ACC112 (cell line): ENCODE data around the gene HAUS2.
"Not testable (repeated sequence)": the region's sequence is repeated elsewhere in the genome, so short reads cannot be mapped to it uniquely, and the experiment has no call there.

ENCODE experiments used
- H2AFZ ChIP-seq: fragments of 200-600 bp; sonication (generic); one replicate; pipeline ENCODE4 v1.6.0; 2017; ENCODE audit warnings: antibody characterized with exemption, low read length; ENCODE audit not compliant: unreplicated experiment
- H3K27ac ChIP-seq: fragments of 200-600 bp; sonication (generic); 2 replicates; pipeline ENCODE4 v1.5.1; 2014; ENCODE audit warnings: low read depth, mild to moderate bottlenecking, antibody characterized with exemption, low read length, moderate library complexity
- H3K27me3 ChIP-seq: fragments of 200-600 bp; sonication (generic); 2 replicates; pipeline ENCODE4 v1.6.1; 2014; ENCODE audit warnings: mild to moderate bottlenecking, antibody characterized with exemption, low read length, moderate library complexity, mixed read lengths; ENCODE audit not compliant: insufficient read depth
- H3K36me3 ChIP-seq: fragments of 200-600 bp; sonication (generic); 2 replicates; pipeline ENCODE4 v1.6.1; 2016; ENCODE audit warnings: mild to moderate bottlenecking, antibody characterized with exemption, low read length, moderate library complexity, mixed read lengths; ENCODE audit not compliant: insufficient read depth
- H3K4me1 ChIP-seq: fragments of 200-600 bp; sonication (generic); one replicate; pipeline ENCODE4 v1.6.1; 2016; ENCODE audit warnings: low read length, mixed read lengths; ENCODE audit not compliant: insufficient read depth, unreplicated experiment, control insufficient read depth
- H3K4me3 ChIP-seq: fragments of 200-600 bp; sonication (generic); 2 replicates; pipeline ENCODE4 v1.5.1; 2014; ENCODE audit warnings: mild to moderate bottlenecking, low read depth, low read length
- H3K79me2 ChIP-seq: fragments of 200-600 bp; sonication (generic); one replicate; pipeline ENCODE4 v1.6.0; 2016; ENCODE audit warnings: low read length; ENCODE audit not compliant: control insufficient read depth, unreplicated experiment, insufficient read depth

Gene HAUS2

DNA sequence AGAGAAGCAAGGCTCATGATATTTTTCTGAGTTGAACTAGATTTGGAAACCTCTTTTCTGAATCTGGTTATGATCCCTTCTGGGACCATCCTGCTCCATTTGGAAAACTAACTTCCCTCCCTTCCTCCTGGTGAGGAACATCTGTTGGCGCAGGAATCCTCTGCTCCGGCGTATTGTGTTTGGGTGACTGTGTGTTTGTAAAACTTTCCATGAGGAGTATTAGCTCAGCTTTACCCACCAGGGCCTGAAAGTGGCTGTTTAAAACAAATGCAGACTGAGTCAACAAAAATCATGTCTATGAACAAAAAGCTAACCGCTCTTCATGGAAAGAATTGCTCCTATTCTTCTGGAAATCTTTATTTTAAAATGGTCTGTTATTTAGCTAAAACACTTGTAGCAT, 44.5 kb downstream of the HAUS2 start:
- Histone ChIP-seq H2AFZ (no peak overlapping the region), H3K79me2 (no peaks in the 10 kb centered on the region), H3K27ac (no peak overlapping the region), H3K4me1 (no peaks in the 10 kb centered on the region), H3K36me3 (no peaks in the 10 kb centered on the region), H3K4me3 (no peak overlapping the region), H3K27me3 (no peaks in the 10 kb centered on the region)

DNA sequence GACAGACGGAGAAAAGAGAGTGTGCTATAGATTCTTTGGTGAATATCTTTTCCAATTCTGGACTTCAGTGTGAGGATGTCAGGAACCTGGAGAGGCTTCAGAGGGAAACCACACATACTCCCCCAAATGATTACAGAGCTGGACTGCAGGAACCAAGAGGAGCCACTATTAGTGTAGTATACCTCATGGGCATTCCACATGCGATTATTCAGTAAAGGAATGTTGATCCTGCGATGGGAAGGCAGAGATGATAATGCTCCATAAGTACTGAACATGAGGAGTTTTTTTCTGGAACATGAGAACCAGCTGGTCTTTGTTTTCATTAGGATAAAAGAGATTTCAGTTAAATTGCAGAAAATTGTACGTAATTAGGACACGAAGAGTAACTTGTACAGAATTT, 45.5 kb downstream of the HAUS2 start:
- Histone ChIP-seq H3K79me2 (no peaks in the 10 kb centered on the region), H3K27ac (no peak overlapping the region), H3K4me3 (no peak overlapping the region), H2AFZ (no peak overlapping the region), H3K27me3 (no peaks in the 10 kb centered on the region), H3K36me3 (no peaks in the 10 kb centered on the region), H3K4me1 (no peaks in the 10 kb centered on the region)

DNA sequence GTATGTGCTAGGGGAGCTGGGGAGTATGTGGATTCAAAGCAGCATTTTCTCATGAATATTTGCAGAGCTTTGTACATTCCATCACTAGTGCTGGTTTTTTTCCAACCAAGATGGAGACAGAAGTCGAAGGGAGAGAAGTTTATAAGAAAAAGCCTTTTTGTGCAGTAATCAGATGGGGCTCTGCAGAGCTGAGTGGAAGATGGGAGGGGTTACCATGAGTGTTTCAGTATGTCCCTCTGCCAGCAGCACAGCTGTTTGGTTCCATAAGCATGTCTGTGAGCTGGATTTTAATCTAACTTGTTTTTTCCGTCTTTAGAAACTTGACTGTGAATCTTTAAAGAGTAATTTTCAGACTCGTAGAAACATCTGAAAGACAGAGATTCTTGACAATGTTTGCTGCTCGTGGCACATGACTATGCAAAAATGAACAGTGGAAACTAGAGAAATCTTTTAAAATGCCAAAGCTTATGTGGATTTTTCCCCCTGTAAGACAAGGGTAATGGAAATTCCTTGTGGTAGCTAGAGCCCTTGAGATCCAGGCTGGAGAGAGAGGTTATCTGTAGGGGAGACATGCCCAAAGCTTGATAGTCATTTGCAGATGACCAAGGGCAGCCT, 47.1 kb downstream of the HAUS2 start:
- Histone ChIP-seq H3K4me3 (no peak overlapping the region), H3K79me2 (no peaks in the 10 kb centered on the region)

DNA sequence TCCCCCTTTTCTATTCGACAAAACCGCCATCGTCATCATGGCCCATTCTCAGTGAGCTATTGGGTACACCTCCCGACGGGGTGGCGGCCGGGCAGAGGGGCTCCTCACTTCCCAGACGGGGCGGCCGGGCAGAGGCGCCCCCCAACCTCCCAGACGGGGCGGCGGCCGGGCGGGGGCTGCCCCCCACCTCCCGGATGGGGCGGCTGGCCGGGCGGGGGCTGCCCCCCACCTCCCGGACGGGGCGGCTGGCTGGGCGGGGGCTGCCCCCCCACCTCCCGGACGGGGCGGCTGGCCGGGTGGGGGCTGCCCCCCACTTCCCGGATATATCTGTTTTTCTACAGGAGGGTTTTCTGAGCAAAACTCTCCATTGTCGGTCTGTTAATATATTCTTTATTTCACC, 52.7 kb downstream of the HAUS2 start:
- H3K36me3 ChIP-seq: peaks cover 14% of the 10 kb centered on the region; the same call in 1 of the 2 replicates
- not testable (repeated sequence) for H3K27ac ChIP-seq, H3K4me3 ChIP-seq, H3K79me2 ChIP-seq, H2AFZ ChIP-seq, H3K27me3 ChIP-seq, H3K4me1 ChIP-seq

More for the DNA sequence above, 47.1 kb downstream of the HAUS2 start:
- Histone ChIP-seq H2AFZ (no peak overlapping the region), H3K4me1 (no peaks in the 10 kb centered on the region), H3K27me3 (no peaks in the 10 kb centered on the region), H3K36me3 (peaks cover 9% of the 10 kb centered on the region; the same call in 1 of the 2 replicates), H3K27ac (no peak overlapping the region)

DNA sequence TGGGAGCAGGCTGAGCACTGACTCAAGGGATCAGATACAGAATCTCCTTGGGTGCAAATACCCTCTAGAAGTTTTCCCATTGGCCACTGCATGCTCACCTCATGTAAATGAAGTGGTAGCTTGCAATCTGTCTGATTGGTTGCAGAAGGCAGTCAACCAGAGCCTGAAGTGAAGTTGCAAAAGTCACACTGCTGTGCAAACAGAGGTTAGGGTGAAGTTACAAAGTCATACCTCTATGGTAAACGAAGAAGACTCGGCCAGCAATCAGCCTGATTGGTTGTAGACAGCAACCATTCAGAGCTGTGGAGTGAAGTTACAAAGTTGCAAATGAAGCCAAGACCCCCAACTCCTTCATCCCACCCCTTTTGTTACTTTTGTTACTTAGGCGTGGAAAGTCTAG, 53.9 kb downstream of the HAUS2 start:
- H3K36me3 ChIP-seq: peaks cover 14% of the 10 kb centered on the region; the same call in 1 of the 2 replicates
- H2AFZ ChIP-seq: no peak overlapping the region
- H3K79me2 ChIP-seq: no peaks in the 10 kb centered on the region
- H3K27me3 ChIP-seq: no peaks in the 10 kb centered on the region
- no peaks in the 10 kb centered on the region for H3K4me1 ChIP-seq
- no peak overlapping the region for H3K27ac ChIP-seq
- no peak overlapping the region for H3K4me3 ChIP-seq

DNA sequence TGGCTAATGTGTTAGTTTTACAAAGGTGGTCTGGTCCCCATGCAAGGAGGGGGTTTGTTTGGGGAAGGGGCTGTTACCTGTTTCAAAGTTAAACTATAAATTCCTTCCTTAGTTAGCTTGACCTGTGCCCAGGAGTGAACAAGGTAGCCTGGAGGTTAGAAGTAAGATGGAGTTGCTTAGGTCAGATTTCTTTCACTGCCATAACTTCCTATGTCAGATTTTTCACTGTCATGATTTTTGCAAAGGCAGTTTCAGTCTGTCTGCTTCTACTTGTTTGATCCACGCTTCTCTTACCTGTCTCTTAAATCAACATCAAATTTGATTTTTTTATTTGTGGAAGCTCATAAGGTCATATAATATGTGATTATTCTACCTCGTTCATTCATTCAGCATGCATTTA, 55.3 kb downstream of the HAUS2 start:
- H3K79me2 ChIP-seq: no peaks in the 10 kb centered on the region
- no peak overlapping the region for H2AFZ ChIP-seq
- peaks cover 14% of the 10 kb centered on the region; the same call in 1 of the 2 replicates for H3K36me3 ChIP-seq
- H3K27me3 ChIP-seq: no peaks in the 10 kb centered on the region
- H3K4me3 ChIP-seq: no peak overlapping the region
- H3K27ac ChIP-seq: no peak overlapping the region
- no peaks in the 10 kb centered on the region for H3K4me1 ChIP-seq

DNA sequence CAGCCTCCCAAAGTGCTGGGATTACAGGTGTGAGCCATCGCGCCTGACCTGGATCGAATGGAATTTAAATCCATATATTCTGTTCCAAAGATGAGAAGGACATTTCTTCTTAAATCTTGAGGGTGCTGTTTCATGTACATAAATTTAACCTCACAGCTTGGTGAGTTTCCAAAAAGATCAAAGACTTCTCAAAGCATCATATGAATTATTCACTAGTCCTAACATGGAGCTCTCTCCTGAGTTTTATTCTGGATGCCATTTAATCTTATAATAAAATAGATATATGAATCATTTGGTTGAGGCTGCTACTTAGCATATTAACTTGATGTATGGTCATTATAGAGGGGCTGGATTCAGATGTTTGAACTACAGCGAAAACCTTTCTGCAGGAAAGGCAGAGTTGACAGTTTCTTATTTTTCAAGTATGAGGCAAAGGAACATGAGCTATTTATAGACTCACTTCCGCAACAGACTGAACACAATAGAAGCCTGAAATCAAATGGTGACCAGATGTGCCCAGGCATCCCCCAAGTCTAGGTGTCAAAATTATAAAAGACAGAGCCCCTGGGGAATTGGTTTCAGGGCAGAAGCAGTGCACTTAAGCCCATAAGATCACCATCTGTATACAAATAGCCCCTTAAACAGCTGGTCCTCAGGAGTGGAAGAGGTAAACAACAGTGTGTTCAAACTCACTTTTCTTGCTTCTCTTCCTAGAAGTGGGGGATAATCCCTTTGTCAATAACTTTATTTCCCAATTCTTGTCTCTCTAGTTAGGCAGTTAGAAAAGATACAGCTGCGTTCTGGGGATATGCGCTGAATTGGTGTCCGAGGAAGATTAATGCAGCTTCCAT, 56.5 kb downstream of the HAUS2 start:
- Histone ChIP-seq H3K4me1 (no peaks in the 10 kb centered on the region), H3K27me3 (no peaks in the 10 kb centered on the region), H3K4me3 (no peak overlapping the region), H3K79me2 (no peaks in the 10 kb centered on the region), H2AFZ (no peak overlapping the region), H3K36me3 (0 out of 2 replicates have a peak, but pooled peaks cover 5% of the 10 kb centered on the region), H3K27ac (no peak overlapping the region)

DNA sequence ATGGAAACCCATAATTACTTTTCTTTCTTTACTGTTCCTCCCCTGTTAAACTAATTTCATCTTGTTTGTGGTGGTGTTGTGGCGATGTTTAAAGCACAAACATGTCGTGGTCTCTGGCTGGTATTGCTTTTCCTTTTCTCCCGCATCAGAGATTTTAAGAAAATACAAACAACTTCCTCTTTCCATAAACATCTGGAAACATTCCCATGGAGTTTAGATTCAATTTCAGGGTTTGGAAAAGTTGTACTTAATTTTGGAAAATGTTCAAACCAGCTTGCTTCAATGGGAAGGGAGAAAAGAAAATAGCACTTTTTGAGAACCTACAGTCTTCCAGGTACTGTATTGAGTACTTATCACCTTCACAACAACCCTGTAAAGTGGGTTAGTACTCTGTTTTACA, 57.2 kb downstream of the HAUS2 start:
- H3K27ac ChIP-seq: no peak overlapping the region
- H3K79me2 ChIP-seq: no peaks in the 10 kb centered on the region
- H2AFZ ChIP-seq: no peak overlapping the region
- H3K36me3 ChIP-seq: 0 out of 2 replicates have a peak, but pooled peaks cover 5% of the 10 kb centered on the region
- no peak overlapping the region for H3K4me3 ChIP-seq
- no peaks in the 10 kb centered on the region for H3K27me3 ChIP-seq
- no peaks in the 10 kb centered on the region for H3K4me1 ChIP-seq

DNA sequence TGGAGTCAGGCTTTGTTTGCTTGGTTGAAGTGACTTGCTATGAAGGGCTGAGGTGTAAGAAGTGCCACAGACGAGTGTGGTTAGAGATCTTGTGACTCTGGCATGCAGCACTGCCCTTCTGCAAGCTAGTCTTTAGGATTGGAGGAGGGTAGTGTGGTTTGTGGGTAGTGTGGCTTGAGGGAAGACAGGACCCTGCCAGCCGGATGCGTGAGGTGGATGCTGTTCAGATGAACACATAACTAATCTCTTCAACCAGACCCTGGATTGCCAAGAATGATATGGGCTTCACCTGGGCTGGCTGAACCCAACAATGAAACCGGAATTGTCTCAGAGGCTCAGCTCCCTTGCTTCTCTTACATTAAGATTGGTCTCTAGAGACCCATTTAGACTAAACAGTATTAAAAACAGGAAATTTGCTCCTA, 59.5 kb downstream of the HAUS2 start:
- H2AFZ ChIP-seq: no peak overlapping the region
- H3K4me3 ChIP-seq: no peak overlapping the region
- no peak overlapping the region for H3K27ac ChIP-seq
- no peaks in the 10 kb centered on the region for H3K79me2 ChIP-seq
- H3K27me3 ChIP-seq: no peaks in the 10 kb centered on the region
- no peaks in the 10 kb centered on the region for H3K4me1 ChIP-seq
- H3K36me3 ChIP-seq: 0 out of 2 replicates have a peak, but pooled peaks cover 5% of the 10 kb centered on the region

DNA sequence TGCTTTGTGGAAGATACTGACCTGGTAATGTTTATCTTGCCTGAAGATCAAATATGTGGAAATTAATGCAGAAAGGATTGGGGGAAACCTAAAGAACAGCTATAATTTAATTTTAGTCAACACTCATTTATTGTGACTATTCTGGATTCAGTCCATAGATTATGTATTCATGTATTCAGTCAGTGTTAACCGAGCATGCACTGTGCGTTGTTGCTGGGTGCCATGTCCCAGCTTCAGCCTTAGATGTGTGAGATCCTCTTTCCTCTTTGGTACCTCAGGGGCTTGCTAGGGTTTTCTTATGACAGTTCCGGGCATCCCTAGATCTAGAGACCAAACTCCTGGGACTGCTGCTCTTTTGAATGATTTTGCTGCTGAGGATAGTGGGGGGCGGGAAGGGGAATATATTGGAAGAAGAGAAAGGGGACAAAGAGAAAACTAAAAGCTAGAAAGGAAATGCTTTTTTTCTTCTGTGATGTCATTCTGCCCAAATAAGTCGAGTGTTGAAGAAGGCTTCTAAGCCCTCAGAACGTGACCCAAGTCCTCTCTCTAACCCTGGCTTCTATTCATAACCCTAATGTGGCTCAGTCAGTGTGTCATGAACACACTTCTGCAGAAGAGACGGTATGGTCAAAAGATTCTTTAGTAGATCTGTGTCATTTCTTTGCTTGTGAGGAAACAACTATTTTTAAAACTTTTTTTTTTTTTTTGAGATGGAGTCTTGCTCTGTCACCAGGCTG, 60.3 kb downstream of the HAUS2 start:
- Histone ChIP-seq H3K27me3 (no peaks in the 10 kb centered on the region), H3K4me1 (no peaks in the 10 kb centered on the region), H3K79me2 (no peaks in the 10 kb centered on the region), H2AFZ (no peak overlapping the region), H3K27ac (no peak overlapping the region), H3K4me3 (no peak overlapping the region), H3K36me3 (0 out of 2 replicates have a peak, but pooled peaks cover 5% of the 10 kb centered on the region)
